ENCODE measurements around the gene LRIG2. TPM values are rescaled to one million over a fixed set of nuclear protein-coding genes. Genes with fewer than 3 reads are reported as not detected.
A peak's percentile ranks its signal among the peaks of the same experiment; 100 is the strongest.
"Not testable (repeated sequence)": the region's sequence is repeated elsewhere in the genome, so short reads cannot be mapped to it uniquely, and the experiment has no call there.

LRIG2 gene, protein sequence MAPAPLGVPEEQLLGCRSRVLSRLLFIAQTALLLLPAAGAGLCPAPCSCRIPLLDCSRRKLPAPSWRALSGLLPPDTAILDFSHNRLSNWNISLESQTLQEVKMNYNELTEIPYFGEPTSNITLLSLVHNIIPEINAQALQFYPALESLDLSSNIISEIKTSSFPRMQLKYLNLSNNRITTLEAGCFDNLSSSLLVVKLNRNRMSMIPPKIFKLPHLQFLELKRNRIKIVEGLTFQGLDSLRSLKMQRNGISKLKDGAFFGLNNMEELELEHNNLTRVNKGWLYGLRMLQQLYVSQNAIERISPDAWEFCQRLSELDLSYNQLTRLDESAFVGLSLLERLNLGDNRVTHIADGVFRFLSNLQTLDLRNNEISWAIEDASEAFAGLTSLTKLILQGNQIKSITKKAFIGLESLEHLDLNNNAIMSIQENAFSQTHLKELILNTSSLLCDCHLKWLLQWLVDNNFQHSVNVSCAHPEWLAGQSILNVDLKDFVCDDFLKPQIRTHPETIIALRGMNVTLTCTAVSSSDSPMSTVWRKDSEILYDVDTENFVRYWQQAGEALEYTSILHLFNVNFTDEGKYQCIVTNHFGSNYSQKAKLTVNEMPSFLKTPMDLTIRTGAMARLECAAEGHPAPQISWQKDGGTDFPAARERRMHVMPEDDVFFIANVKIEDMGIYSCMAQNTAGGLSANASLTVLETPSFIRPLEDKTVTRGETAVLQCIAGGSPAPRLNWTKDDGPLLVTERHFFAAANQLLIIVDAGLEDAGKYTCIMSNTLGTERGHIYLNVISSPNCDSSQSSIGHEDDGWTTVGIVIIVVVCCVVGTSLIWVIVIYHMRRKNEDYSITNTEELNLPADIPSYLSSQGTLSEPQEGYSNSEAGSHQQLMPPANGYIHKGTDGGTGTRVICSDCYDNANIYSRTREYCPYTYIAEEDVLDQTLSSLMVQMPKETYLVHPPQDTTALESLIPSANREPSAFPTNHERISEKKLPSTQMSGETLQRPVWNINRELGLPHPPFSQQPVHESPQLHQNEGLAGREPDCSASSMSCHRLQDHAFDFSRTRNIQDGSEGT
- polyA plus RNA-seq (ENCODE audit: insufficient read length in 3 of 3): 10 to 100 TPM; 16.5 to 21.4 (median 16.9) TPM
- long read RNA-seq, donor 1: 0 reads
- long read RNA-seq, donor 2, partial matches to known transcripts: 8 of 8 reads
- long read RNA-seq, donor 2, other reads (novel, unspliced or antisense): 0 of 8 reads
- long read RNA-seq, donor 3, full-length matches to known transcripts: 1 of 1 reads
- long read RNA-seq, donor 3, partial matches to known transcripts: 0 of 1 reads
- long read RNA-seq, donor 3, other reads (novel, unspliced or antisense): 0 of 1 reads
- long read RNA-seq, donor 4, full-length matches to known transcripts: 1 of 1 reads
- long read RNA-seq, donor 4, partial matches to known transcripts: 0 of 1 reads
- long read RNA-seq, donor 4, other reads (novel, unspliced or antisense): 0 of 1 reads
- long read RNA-seq, donor 5: 0 reads
- long read RNA-seq, donor 6, full-length matches to known transcripts: 1 of 15 reads
- long read RNA-seq, donor 6, partial matches to known transcripts: 14 of 15 reads
- long read RNA-seq, donor 6, other reads (novel, unspliced or antisense): 0 of 15 reads
- long read RNA-seq, donor 7, partial matches to known transcripts: 8 of 8 reads
- long read RNA-seq, donor 7, other reads (novel, unspliced or antisense): 0 of 8 reads
- long read RNA-seq, donor 8, full-length matches to known transcripts: 5 of 12 reads
- long read RNA-seq, donor 8, partial matches to known transcripts: 7 of 12 reads
- long read RNA-seq, donor 8, other reads (novel, unspliced or antisense): 0 of 12 reads
- long read RNA-seq, donor 9: 0 reads
- long read RNA-seq, donor 10, partial matches to known transcripts: 6 of 6 reads
- long read RNA-seq, donor 10, other reads (novel, unspliced or antisense): 0 of 6 reads
- long read RNA-seq, donor 11: 0 reads
- long read RNA-seq, donor 12: 0 reads
- long read RNA-seq, donor 13, partial matches to known transcripts: 8 of 8 reads
- long read RNA-seq, donor 13, other reads (novel, unspliced or antisense): 0 of 8 reads
- long read RNA-seq, donor 14, full-length matches to known transcripts: 1 of 1 reads
- long read RNA-seq, donor 14, partial matches to known transcripts: 0 of 1 reads
- long read RNA-seq, donor 14, other reads (novel, unspliced or antisense): 0 of 1 reads
- long read RNA-seq, donor 15: 0 reads
- long read RNA-seq, donor 16, full-length matches to known transcripts: 5 of 40 reads
- long read RNA-seq, donor 16, partial matches to known transcripts: 35 of 40 reads
- long read RNA-seq, donor 16, other reads (novel, unspliced or antisense): 0 of 40 reads

GRCh38 chr1:113072757-113073478 lies at the start of gene LRIG2:
Gene LRIG2, plus strand, starts transcription at chr1:113073198. Its CDS starts 209 bp downstream, at chr1:113073407.
- DNase-seq (ENCODE audit: extremely low read depth in 1 of 11, low read depth in 9 of 11, low spot score in 4 of 11): peak; percentile 90 to 98 (median 97)

GRCh38 chr1:113023316-113023715 lies 49.7 kb upstream of the LRIG2 start:
- not testable (repeated sequence) for DNase-seq (ENCODE audit: extremely low read depth in 1 of 11, low read depth in 9 of 11, low spot score in 4 of 11)

DNA sequence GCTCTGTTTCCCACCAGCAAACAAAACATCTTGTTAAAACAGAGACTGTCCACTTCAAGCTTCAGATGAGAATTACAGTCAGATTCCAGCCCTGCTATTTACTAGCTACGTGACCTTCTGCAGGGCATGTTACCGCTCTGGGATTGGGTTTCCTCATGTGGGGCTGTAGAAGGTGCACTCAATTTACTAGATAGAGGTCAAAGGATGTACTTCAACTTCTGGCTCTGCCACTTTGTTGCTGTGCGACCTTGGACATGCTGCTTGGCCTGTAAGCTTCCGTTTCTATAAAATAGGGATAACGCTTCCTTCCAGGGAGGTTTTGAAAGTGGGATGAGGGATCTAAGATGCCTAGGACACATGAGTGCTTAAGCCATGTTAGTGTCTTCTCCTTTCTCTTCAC lies 46.0 kb upstream of the LRIG2 start:
- peak in 5 of 11 donors; percentile 26 to 55 (median 41) for DNase-seq (ENCODE audit: extremely low read depth in 1 of 11, low read depth in 9 of 11, low spot score in 4 of 11)

DNA sequence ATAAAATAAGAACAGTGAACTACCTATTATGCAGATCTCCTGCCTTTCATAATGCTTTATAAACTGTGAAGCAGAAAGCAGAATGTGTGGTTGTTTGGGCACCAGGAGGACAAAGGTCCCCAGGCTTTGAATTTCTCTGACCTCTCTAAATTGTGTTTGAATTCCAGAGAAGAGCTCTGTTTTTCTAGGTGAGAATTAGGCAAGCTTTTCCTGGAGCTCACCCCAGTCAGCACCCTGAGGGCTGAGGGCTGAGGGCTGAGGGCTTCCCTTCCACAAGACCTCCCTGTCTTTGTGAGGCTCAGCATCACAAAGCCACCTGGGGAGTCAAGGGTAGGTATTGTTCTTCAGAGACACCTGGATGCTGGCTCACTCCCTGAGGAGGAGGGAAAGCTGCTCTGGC lies 45.5 kb upstream of the LRIG2 start:
- DNase-seq (ENCODE audit: extremely low read depth in 1 of 11, low read depth in 9 of 11, low spot score in 4 of 11): no peak

DNA sequence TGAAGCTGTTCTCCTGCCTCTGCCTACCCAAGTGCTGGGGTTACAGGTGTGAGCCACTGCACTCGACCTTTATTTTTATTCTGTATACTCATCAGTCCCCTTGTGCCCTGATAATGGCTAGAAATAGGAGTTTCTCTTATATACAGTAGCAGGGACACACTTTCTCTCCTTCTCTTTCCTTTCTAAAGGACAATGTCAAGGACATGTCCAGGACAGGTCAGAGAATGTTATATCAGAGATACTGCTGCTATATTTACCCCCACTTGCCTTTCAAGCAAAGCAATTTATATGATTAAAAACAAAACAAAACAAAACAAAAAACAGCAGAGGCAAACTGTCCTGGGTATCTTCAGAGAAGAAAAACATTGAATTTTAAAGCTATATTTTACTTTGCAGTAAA lies 43.2 kb upstream of the LRIG2 start:
- DNase-seq (ENCODE audit: extremely low read depth in 1 of 11, low read depth in 9 of 11, low spot score in 4 of 11): no peak

- no peak for DNase-seq (ENCODE audit: extremely low read depth in 1 of 11, low read depth in 9 of 11, low spot score in 4 of 11)
Observed at GRCh38 chr1:113031171-113031933, 41.6 kb upstream of the LRIG2 start.

GRCh38 chr1:113035086-113035485 lies 37.9 kb upstream of the LRIG2 start:
- no peak for DNase-seq (ENCODE audit: extremely low read depth in 1 of 11, low read depth in 9 of 11, low spot score in 4 of 11)

- DNase-seq (ENCODE audit: extremely low read depth in 1 of 11, low read depth in 9 of 11, low spot score in 4 of 11): no peak
Observed at GRCh38 chr1:113036639-113037321, 36.2 kb upstream of the LRIG2 start.

DNA sequence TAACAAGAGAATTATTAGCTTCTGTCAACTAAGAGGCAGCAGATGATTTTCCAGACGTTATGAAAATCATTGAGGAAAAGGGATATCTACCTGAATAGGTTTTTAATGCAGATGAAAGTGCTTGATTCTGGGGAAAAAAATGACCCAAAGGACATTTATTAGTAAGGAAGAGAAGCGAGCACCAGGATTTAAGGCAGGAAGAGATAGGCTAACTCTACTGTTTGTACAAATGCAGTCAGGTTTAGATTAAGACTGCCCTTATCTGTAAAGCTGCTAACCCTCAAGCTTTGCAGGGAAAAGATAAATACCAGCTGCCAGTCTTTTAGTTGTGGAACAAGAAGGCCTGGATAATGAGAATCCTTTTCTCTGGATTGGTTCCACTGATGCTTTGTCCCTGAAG lies 33.0 kb upstream of the LRIG2 start:
- DNase-seq (ENCODE audit: extremely low read depth in 1 of 11, low read depth in 9 of 11, low spot score in 4 of 11): no peak

- DNase-seq (ENCODE audit: extremely low read depth in 1 of 11, low read depth in 9 of 11, low spot score in 4 of 11): no peak
Observed at GRCh38 chr1:113040718-113041412, 32.1 kb upstream of the LRIG2 start.

- no peak for DNase-seq (ENCODE audit: extremely low read depth in 1 of 11, low read depth in 9 of 11, low spot score in 4 of 11)
Observed at GRCh38 chr1:113041569-113042284, 31.3 kb upstream of the LRIG2 start.

DNA sequence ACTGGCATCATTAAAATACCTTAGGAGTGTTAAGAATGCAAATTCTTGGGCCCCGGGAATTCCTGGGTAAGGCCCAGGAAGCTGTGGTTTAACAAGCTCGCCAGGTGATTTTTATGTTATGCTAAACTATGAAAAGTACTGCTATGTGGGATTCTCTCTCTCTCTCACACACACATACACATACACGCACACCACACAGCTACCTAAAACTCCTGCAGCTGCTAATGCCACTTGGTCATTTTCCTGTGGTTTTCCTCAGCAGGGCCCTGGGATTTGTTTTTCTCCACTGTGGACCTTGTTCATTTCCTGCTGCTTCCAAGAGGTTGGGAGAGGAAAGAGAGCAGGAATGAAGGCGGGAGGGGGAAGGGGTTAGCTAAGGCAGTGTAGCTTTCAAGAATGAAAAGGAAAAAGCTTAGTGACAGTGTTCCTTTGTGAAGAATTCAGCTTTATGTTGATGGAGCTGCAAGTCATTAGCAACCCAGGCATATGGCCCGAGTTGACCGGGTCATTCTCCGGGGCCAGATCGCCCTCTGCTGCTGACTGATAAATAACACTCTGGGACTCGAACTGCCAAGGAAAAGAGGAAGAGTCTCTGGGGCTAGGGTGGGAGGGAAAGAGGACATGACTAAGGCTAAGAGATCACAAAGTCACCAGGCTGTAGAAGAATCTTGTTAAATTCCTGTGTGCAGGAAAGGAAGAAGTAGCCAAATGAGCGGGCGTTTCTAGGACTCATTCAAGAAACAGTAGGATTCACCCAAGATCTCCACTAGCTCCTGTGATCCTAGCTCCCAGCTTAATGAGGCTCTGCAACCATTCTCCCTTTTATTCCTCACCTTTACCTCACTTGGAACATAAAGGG lies 30.5 kb upstream of the LRIG2 start:
- DNase-seq (ENCODE audit: extremely low read depth in 1 of 11, low read depth in 9 of 11, low spot score in 4 of 11): peak in 6 of 11 donors; percentile 60 to 74 (median 66)

DNA sequence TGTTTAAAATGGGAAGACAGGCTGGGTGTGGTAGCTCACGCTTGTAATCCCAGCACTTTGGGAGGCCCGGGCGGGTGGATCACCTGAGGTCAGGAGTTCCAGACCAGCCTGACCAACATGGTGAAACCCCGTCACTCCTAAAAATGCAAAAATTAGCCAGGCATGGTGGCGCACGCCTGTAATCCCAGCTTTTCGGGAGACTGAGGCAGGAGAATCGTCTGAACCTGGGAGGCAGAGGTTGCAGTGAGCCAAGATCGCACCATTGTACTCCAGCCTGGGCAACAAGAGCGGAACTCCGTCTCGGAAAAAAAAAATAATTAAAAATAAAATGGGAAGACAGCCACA lies 29.9 kb upstream of the LRIG2 start:
- DNase-seq (ENCODE audit: extremely low read depth in 1 of 11, low read depth in 9 of 11, low spot score in 4 of 11): not testable (repeated sequence)
